Fibroblast of pulmonary artery (primary cell): Measurements from ENCODE around the gene OR2A5.
"Not testable (repeated sequence)": the region's sequence is repeated elsewhere in the genome, so short reads cannot be mapped to it uniquely, and the experiment has no call there.

ENCODE experiments used
- DNase-seq: peaks from one replicate; pipeline ENCODE4 v3.0.0-alpha.2; 2010; ENCODE audit warnings: low read depth
- H3K4me3 ChIP-seq: replicated peaks from 2 replicates; pipeline ENCODE4 v1.5.1; 2011; ENCODE audit warnings: low read depth, mild to moderate bottlenecking, control low read depth, low read length, moderate library complexity
- CTCF ChIP-seq: IDR thresholded peaks from 2 replicates; pipeline ENCODE4 v1.5.1; 2011; ENCODE audit warnings: mild to moderate bottlenecking, control low read depth, low read length, inconsistent platforms; ENCODE audit errors: missing control alignments

OR2A5 gene

GRCh38 chr7:144050093-144050492 lies 1.3 kb downstream of the OR2A5 start:
- no peak overlapping the region for H3K4me3 ChIP-seq
- TF ChIP-seq CTCF = no peak
- DNase-seq = no peak

- DNase-seq, H3K4me3 ChIP-seq: not testable (repeated sequence)
These were observed 2.1 kb downstream of the OR2A5 start for GRCh38 chr7:144050884-144051283.

GRCh38 chr7:144057954-144058353 lies 9.2 kb downstream of the OR2A5 start:
- DNase-seq = peak; percentile 54
- H3K4me3 ChIP-seq = no peak overlapping the region
- no peak for TF ChIP-seq CTCF

- TF ChIP-seq CTCF = peak; percentile 25
- H3K4me3 ChIP-seq = no peak overlapping the region
- DNase-seq = no peak
These were observed 15.0 kb downstream of the OR2A5 start for GRCh38 chr7:144063710-144064109.

GRCh38 chr7:144069511-144069910 lies 20.8 kb downstream of the OR2A5 start, which contains the start of gene OR2A25:
TSS of gene OR2A25 (plus strand) at chr7:144069811. CDS start at chr7:144074220, 4,409 bp downstream.
- H3K4me3 ChIP-seq = no peak within 1 kb of the TSS
- DNase-seq = no peak
- no peak for TF ChIP-seq CTCF

- no peak for TF ChIP-seq CTCF
- no peak for DNase-seq
- no peak overlapping the region for H3K4me3 ChIP-seq
These were observed 21.2 kb downstream of the OR2A5 start for GRCh38 chr7:144069953-144070352.

GRCh38 chr7:144074374-144074773 lies 25.6 kb downstream of the OR2A5 start:
- no peak for TF ChIP-seq CTCF
- no peak for DNase-seq
- H3K4me3 ChIP-seq = no peak overlapping the region
